NCI-H1048 (cell line): ENCODE data around the gene PTPRJ.
"Not testable (repeated sequence)": the region's sequence is repeated elsewhere in the genome, so short reads cannot be mapped to it uniquely, and the experiment has no call there.

Experiments
- DNase-seq: peaks from one replicate; lab custom pipeline; 2025; lab: John Stamatoyannopoulos, UW

The PTPRJ gene

GRCh38 chr11:48163360-48164100, 183.2 kb downstream of the PTPRJ start:
- DNase-seq: no peak

DNA sequence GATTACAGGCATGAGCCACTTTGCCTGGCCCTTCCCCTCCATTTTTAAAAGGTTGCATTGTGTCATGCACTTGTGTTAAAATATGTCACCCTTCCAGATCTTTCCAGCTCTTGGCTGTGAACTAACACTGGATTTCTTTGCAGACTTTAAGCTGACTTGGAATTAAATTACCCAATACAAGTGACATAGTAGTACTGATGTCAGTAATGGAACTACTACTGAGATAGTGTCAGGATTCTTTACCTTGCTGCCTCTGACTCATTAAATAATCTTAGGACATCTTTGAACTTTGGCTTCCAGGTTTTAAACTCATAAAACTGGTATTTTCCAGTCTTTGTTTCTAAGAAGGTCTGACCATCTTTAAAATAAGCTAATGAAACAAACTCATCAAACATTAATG, 184.5 kb downstream of the PTPRJ start:
- DNase-seq: no peak

DNA sequence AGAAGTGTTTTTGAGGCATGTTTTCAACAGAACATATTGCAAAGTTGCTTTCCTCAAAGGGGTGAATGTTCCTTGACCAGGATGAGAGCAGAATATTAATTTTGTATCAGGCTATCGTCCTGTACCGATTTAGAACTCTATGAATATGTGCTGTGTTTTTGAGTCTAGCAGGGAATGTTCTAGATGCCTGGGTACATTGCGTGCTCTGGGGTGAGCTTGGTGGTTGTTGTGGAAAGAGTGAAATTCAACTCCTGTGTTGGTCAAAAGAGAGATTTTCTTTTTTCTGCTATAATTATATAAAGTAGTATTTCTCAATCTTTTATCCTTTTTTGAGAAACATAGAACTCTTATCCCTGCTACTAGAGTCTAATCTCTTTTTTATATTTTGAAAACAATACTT, 185.1 kb downstream of the PTPRJ start:
- DNase-seq: no peak

GRCh38 chr11:48167380-48167779, 187.0 kb downstream of the PTPRJ start:
- DNase-seq: no peak

DNA sequence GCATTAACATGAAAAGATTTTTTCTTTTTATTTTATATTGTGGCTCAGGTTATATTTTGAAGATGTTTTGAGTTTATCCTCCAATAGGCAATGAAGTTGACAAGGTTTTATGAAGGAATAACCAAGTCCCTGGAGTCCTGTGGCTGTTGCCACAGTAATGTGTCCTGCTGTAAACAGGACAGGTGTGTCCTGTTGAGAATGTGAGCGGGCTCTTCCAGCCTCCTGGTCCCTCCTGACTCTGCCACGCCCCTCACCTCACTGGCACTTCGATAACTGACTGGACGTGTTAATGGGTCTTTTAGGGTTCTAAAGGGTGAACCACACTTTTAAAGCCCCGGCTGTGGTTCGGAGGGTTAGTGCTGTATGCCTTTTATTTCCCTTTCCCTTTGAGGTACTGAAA, 188.5 kb downstream of the PTPRJ start:
- no peak for DNase-seq

DNA sequence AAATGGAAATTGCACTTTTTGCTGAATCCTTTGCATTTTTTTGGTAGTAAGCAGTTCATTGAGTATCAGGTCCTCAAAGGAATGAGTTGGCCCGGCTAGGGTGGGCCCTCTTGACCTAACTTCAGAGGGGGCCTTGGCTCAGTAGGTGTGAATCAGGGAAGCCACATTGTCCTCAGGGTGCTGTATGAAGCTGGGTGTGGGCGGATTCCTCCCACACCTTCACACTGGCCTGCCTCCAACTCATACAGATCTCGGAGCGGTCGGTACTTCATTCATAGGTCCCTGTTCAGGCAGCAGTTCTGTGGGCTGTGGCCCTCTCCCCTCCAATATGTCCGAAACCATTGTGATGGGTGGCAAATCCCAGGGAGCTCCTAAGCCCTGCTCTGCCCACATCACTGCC, 188.9 kb downstream of the PTPRJ start:
- DNase-seq: no peak

DNA sequence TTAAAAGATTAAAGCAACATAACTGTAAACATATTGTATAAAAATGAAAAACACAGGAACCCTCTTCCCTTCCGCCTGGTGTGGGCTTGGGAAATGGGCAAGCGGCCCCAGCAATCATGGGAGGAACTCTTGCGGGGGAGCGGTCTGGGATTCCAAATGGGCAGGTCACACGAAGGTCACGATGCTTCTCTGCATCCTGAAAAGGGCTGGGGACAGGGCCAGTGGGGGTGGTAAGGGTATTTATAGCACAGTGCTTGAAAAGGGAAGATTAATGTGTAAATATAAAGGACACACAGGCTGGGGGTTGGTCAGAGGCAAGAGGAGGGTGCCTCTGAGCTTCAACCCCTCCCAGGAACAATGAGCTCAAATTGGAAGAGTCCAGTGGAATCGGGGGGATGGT, 189.4 kb downstream of the PTPRJ start:
- no peak for DNase-seq

DNA sequence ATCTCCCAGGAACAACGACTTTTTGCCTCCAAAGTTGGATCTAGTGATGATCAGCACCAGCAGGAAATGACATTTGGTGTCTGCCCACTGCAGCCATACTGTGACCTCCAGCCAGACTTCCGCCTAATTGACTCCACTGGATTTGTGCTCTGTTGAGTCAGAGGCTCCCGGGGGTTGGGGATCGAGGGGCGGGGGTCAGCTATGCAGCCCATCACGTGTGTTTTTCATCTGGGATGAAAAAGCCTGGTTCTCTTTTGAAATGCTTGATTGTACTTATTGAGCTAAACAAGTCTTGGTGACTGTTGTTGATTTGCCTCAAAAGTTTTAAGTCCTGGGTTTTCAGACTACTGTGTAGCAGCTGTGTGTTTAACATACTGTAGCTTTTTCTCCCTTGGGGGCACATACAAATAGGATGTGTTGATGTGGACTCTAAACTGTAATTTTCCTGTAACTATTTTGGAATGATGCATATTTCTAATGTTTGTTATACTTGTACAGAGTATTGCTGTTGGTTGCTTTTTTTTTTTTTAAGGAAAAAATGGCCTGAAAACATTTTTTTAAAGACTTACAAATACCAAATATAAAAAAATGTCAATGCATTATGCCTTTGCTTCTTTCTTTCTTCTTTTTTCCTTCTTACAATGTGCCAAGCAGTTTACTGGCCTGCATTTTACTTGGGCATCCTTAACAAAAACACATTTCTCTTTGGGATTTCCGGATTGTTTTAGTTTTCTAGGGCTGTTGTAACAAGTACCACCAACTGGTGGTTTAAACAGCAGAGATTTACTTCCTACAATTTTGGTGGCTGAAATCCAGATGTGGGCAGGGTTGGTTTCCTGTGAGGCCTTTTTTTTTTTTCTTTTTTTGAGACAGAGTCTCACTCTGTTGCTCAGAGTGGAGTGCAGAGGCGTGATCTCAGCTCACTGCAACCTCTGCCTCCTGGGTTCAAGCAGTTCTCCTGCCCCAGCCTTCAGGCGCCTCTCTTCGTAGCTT, 190.2 kb downstream of the PTPRJ start:
- DNase-seq: no peak

GRCh38 chr11:48172818-48173609, 192.7 kb downstream of the PTPRJ start:
- no peak for DNase-seq

DNA sequence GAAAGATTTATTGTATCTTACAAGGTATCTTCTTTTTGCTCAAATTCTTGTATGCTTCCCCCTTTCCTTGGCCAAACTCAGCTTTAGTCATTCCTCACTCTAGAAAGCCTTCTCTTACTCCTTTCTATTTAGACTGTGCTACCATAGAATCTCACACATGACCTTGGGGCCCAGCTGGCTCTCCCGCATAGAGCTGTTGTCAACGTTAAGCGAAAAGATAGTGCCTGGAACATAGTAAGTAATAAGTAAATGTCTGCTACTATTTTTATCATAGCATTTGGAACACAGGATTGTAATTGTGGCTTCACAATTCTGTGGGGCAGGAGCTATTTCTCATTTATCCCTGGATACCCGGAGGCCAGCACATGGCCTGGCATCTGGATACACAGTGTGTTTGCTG, 197.3 kb downstream of the PTPRJ start:
- DNase-seq: no peak

DNA sequence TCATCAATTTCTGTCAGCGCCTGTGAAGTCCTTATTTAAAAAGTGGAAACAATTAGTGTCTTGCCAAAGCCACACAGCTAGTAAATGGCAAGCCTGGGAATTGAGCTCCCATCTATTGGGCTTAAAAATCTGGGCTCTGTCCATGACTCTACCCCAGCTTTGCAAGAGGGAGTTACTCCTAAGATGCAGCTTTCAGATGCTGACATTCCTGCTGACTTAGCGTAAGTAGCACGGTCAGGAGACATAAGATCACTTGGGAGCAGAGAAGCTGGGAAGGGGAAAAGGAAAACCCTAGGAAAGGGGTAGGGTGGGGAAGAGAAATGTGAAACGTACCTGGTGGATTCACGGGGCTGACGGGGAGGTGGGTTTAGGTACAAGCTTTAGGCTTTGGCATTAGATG, 200.3 kb downstream of the PTPRJ start:
- DNase-seq: no peak

DNA sequence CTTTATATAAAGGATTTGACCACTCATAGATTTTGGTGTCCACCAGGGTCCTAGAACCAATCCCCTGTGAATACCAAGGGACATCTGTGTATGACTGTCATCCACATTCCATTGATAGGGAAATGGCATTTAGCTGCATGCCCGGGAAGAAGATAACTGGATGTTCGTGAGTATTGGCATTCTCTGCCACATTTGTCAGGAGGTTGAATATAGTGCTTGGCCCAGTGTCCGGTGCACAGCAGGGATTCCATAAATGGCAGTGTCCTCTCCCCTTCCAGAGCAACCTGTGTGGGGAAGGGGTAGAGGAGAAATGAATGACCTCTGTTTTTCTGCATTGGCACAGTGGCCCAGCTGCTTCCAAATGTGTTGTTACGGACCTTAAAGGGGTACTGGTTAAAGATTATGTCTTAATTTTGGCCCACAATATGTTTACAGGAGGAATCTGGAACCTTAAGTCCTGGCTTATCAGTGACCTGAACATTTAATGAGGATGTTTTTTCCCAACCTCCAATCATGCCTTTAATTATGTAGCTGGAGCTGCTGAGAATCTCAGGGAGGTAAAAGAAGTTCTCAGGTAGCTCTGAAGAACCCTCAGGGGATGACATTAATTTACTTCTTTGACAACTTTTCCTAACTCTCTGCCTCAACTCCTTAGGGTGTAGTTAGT, 202.6 kb downstream of the PTPRJ start:
- no peak for DNase-seq

DNA sequence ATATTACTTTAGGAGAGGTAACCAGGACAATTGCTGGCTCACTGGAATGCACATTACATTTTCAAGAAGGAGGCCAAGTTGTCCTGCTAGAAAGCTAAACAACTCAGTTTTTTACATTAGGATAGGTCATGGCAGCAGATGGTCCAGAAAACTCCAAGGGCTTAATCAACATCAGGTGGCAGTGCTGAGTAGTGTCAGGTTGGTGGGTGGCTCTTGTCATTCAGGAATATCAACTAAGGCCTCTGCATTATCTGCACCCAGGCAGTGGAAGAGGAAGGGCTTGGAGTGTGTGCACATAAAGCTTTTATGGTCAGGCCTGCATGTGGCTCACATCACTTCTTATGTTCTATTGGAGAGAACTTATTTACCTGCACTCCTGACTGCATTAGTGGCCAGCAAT, 204.1 kb downstream of the PTPRJ start:
- DNase-seq: no peak

- DNase-seq: not testable (repeated sequence)
These were observed 210.7 kb downstream of the PTPRJ start for GRCh38 chr11:48190906-48191654.

DNA sequence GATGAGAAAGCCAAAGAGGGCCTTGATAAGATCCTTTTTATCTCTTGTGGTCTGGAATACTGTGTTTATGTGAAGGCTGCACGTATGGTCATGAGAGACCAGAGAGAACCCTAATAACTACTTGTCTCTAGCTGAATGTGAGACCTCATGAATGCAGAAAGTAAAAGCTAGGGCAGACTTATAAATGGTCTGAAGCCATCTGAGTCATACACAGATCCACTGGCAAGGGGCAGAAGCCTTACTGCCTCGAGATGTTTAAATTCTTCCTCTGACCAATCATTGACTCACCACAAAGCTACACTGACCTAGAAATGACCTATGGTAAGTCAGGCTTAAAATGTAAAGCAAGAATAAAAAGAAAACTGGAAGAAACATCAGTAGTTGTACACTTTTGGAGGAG, 213.5 kb downstream of the PTPRJ start:
- DNase-seq: no peak

- no peak for DNase-seq
These were observed 227.5 kb downstream of the PTPRJ start for GRCh38 chr11:48207881-48208280.

DNA sequence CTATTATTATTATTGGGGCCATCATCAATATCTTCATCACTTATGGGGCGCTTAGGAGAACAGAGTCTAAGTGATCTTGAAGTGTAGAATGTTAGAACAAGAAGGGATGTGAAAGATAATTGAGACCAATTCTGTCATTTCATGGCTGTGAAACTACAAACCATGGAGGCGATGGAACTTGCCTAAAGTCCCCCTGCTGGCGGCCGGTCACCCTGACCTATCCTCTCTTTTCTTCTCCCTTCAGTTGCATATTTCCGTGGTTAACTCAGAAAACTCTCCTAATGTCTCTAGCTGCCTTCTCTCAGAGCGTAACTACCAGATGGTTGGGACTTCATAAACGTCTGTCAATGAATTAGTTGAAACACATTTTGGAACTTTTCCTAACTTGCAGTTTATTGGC, 229.7 kb downstream of the PTPRJ start:
- no peak for DNase-seq

GRCh38 chr11:48216510-48216909, 236.2 kb downstream of the PTPRJ start, which contains the start of gene OR4B1:
Gene OR4B1 (plus strand): TSS chr11:48216810. CDS start chr11:48216810, 0 bp downstream.
- no peak for DNase-seq
